ENCODE measurements around the gene CD69.
"Not testable (repeated sequence)": the region's sequence is repeated elsewhere in the genome, so short reads cannot be mapped to it uniquely, and the experiment has no call there.

The CD69 gene

GRCh38 chr12:9713032-9713558 lies 47.6 kb downstream of the CD69 start:
- not testable (repeated sequence) for DNase-seq

GRCh38 chr12:9711664-9712063 lies 49.0 kb downstream of the CD69 start:
- DNase-seq: no peak

GRCh38 chr12:9710584-9711375 lies 49.9 kb downstream of the CD69 start:
- no peak for DNase-seq

- no peak for DNase-seq
Measured at GRCh38 chr12:9708853-9709252, 51.8 kb downstream of the CD69 start.

GRCh38 chr12:9707864-9708808 lies 52.6 kb downstream of the CD69 start:
- DNase-seq: peak; percentile 33

GRCh38 chr12:9707356-9707755 lies 53.3 kb downstream of the CD69 start:
- DNase-seq: no peak

GRCh38 chr12:9706086-9706685 lies 54.5 kb downstream of the CD69 start:
- no peak for DNase-seq

- not testable (repeated sequence) for DNase-seq
Measured at GRCh38 chr12:9704561-9704960, 56.1 kb downstream of the CD69 start.

All from femur (tissue), 1 donor.